ENCODE measurements around the gene ZNF324B.

DNA sequence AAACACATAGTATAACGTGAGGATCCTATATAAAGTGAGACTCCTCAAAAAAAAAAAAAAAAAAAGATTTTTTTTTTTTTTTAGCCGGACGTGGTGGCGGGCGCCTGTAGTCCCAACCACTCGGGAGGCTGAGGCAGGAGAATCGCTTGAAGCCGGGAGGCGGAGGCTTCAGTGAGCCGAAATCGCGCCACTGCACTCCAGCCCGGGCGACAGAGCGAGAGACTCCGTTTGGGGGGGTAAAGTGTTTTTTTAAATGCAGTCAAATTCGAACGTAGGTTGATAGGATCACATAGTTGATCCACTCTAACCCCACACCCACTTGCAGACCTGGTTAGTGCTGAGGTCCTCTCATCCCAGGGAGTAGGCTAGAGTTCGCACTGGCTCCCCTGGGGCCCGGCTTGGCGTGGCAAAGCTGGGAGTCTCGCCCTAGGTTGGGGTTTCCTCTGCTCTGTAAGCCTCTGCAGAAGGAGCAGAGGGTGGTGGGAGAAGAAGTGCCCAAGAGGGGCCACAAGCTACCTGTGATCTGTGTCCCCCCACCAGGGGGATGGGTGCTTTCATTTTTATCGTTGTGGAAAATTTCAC is 49.5 kb upstream of the ZNF324B start:
- TF ChIP-seq, protein P1, sequence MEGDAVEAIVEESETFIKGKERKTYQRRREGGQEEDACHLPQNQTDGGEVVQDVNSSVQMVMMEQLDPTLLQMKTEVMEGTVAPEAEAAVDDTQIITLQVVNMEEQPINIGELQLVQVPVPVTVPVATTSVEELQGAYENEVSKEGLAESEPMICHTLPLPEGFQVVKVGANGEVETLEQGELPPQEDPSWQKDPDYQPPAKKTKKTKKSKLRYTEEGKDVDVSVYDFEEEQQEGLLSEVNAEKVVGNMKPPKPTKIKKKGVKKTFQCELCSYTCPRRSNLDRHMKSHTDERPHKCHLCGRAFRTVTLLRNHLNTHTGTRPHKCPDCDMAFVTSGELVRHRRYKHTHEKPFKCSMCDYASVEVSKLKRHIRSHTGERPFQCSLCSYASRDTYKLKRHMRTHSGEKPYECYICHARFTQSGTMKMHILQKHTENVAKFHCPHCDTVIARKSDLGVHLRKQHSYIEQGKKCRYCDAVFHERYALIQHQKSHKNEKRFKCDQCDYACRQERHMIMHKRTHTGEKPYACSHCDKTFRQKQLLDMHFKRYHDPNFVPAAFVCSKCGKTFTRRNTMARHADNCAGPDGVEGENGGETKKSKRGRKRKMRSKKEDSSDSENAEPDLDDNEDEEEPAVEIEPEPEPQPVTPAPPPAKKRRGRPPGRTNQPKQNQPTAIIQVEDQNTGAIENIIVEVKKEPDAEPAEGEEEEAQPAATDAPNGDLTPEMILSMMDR (IDR thresholded peaks at IDR 0.05) = no peak
- TF ChIP-seq EP300 (IDR thresholded peaks at IDR 0.05) = no peak
- TF ChIP-seq POLR2AphosphoS5 (IDR thresholded peaks at IDR 0.05) = no peak
- TF ChIP-seq POLR2A (IDR thresholded peaks at IDR 0.05) = no peak
